ENCODE data around the gene SYMPK.

Gene SYMPK

DNA sequence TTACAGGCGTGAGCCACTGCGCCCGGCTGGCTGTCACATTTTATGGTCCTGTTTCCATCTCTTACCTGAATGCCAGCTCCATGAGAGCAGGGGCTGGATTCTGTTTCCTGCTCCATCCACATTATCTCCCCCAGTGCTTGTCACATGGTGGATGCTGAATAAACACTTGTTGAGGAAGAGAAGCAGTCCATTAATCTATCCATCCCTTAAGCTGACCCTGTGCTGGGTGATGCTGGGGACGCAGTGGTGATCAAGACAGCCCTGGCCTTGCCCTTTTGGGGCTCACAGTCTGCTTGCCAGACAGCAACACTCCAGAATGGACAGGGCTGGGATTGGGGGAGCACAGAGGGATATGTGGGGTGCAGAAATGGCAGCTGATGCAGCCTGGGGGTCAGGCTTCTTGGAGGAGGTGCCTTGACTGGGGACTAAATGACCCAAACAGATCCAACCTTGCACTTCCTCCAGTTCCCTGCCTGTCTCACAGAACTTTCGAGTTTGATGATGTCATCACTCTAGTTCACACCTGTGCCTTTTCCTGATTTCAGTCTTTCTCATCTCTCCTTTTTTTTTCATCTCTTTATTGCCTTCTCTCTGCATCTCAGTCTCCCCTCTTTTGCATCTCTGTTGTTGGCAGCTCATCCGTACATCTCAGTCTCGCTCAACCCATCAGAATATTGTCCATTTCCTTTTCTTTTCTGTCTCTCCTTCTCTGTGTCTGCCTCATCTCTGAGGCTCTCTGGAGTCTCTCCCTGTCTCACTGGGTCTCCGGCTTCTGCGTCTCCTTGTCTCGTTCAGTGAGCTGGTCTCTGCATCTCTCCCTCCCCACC lies 18.3 kb upstream of the SYMPK start:
- peak overlapping the region; percentile 83; the same call in 1 of the 2 replicates for H3K4me2 ChIP-seq

DNA sequence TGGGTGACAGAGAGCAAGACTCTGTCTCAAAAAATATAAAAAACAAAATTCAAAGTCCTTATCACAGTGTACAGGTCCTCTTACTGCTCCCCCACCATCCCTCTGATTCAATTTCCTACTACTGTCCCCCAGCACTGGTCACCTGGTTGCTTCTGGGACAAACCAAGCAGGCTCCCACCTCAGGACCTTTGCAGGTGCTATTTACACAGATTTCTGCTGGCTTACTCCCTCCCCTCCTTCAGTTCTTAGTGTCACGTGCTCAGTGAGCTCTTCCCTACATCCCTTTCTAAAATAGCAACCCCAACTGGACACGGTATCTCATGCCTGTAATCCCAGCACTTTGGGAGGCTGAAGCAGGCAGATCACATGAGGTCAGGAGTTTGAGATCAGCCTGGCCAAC lies 17.0 kb upstream of the SYMPK start:
- Histone ChIP-seq H3K36me3 (peaks cover 13% of the 10 kb centered on the region), H4K20me1 (peaks cover 32% of the 10 kb centered on the region), H3K9ac (no peak overlapping the region)

More for the DNA sequence above, 18.3 kb upstream of the SYMPK start:
- Histone ChIP-seq H3K9ac (no peak overlapping the region), H3K4me1 (peaks cover 83% of the 10 kb centered on the region), H3K27me3 (no peaks in the 10 kb centered on the region), H3K9me3 (no peaks in the 10 kb centered on the region), H4K20me1 (peaks cover 41% of the 10 kb centered on the region), H3K4me3 (no peak overlapping the region), H3K27ac (no peak overlapping the region; the same call in 1 of the 2 replicates), H3K36me3 (peaks cover 14% of the 10 kb centered on the region)
- TF ChIP-seq Cebpa-rat (IDR thresholded peaks at IDR 0.05), result no peak

DNA sequence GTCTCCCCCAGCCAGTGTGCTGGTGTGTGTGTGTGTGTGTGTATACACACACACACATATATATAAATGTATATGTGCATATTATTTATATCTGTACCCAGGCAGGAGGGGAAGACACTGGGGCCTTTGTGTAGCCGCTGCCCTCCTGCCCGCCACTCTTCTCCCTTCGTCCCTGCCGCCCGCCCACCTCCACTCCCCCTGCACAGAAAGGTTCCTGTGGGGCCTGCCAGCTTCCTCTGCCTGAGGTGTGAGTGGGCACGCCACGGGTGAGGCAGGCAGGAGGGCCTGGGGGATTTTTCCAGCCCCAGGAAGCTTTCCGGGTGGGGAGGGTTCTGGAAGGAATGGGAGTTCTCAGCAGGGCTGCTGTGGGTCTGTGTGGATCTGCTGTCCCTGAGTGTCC lies 16.1 kb upstream of the SYMPK start:
- H3K9me3 ChIP-seq, result no peaks in the 10 kb centered on the region
- 0 out of 2 replicates have a peak overlapping the region, but pooled peaks have one; percentile 6 for H3K27ac ChIP-seq
- H3K4me3 ChIP-seq, result no peak overlapping the region
- H3K4me1 ChIP-seq, result peaks cover 85% of the 10 kb centered on the region
- H4K20me1 ChIP-seq, result peaks cover 23% of the 10 kb centered on the region
- H3K9ac ChIP-seq, result peak overlapping the region; percentile 39; the same call in 1 of the 2 replicates
- H3K36me3 ChIP-seq, result peaks cover 4% of the 10 kb centered on the region
- H3K4me2 ChIP-seq, result peak overlapping the region; percentile 99
- H3K27me3 ChIP-seq, result no peaks in the 10 kb centered on the region
- TF ChIP-seq Cebpa-rat (IDR thresholded peaks at IDR 0.05), result no peak

More for the DNA sequence above, 17.0 kb upstream of the SYMPK start:
- no peak for TF ChIP-seq Cebpa-rat (IDR thresholded peaks at IDR 0.05)
- Histone ChIP-seq H3K4me2 (no peak overlapping the region; the same call in 1 of the 2 replicates), H3K9me3 (no peaks in the 10 kb centered on the region), H3K4me3 (no peak overlapping the region), H3K4me1 (peaks cover 91% of the 10 kb centered on the region), H3K27ac (no peak overlapping the region), H3K27me3 (no peaks in the 10 kb centered on the region)

DNA sequence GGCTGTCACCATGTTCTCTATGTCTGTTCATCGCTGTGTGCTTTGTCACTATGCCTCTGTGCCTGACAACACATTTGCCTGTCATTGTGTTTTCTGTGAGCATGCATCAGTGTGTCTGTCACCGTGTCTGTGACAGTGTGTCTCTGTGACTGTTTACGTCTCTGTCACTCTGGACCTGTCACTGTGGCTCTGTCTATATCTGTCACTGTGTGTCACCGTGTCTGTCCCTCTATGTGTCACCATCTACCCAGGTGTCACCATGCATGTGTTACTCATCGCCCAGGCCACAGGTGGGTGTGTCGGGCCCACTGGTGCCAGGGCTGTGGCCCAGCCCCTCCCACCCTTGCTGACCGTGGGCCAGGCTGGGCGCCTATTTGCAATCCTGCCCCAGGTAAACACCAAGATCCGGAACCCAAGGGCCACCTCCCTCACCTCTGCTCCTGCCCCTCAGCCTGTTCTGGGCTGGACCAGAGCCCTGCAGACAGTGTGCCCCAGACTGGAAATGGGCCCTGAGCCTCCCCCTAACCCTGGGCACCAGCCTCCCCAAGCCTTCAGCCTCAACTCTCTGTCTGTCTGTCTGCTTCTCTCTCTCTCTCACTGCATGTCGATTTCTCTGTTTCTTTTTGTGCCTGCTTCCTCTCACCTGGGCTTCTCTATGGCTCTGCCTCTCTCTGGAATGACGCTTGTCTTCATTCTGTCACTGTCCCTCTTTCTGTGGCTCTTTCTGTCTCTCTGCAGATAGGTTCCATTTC lies 15.3 kb upstream of the SYMPK start:
- Histone ChIP-seq H3K4me1 (peaks cover 79% of the 10 kb centered on the region), H3K4me2 (peak overlapping the region; percentile 99), H4K20me1 (peaks cover 17% of the 10 kb centered on the region), H3K27me3 (no peaks in the 10 kb centered on the region), H3K36me3 (no peaks in the 10 kb centered on the region), H3K4me3 (no peak overlapping the region), H3K27ac (no peak overlapping the region), H3K9ac (no peak overlapping the region), H3K9me3 (no peaks in the 10 kb centered on the region)
- no peak for TF ChIP-seq Cebpa-rat (IDR thresholded peaks at IDR 0.05)

DNA sequence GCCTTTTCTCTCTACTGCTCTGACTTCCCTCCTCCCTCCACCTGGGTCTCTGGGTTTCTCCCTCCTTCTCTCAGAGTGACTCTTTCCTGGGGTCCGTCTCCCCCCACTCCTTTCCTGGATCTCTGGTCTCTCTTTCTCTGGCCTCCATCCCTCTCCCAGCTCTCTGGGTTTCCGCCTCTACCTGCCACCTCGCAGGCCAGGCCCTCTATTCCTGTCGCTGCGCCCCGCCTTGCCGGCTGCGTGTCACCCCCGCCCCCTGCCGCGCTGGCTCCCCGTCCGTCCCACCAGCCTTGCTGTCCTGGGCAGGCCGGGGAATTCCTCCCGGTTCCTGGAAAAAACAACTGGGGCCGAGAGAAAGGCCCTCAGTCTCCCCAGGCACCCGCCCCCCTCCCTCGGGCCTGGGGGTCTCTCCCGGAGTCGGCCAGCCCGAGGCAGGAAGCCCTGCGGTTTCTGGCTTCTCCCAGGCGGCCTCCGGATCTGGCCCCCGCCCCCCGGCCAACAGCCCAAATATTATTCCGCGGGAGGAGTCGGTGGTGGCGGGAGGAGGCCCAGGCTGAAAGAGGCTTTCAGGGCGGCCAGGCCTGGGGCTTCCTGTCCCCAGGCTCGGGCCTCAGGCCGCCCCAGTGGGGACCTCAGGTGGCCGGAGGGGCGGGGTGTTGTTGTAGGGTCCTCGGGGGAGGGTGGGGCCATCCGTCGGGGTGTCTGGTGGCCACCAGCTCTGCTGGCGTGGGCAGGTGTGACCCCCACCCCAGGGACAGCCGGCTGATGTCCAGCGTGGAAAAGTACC lies 13.7 kb upstream of the SYMPK start:
- no peak for TF ChIP-seq Cebpa-rat (IDR thresholded peaks at IDR 0.05)
- peaks cover 63% of the 10 kb centered on the region for H3K4me1 ChIP-seq
- peak overlapping the region; percentile 84 for H3K27ac ChIP-seq
- H3K36me3 ChIP-seq, result no peaks in the 10 kb centered on the region
- no peaks in the 10 kb centered on the region for H3K27me3 ChIP-seq
- H3K9me3 ChIP-seq, result no peaks in the 10 kb centered on the region
- H4K20me1 ChIP-seq, result peaks cover under 1% of the 10 kb centered on the region
- H3K9ac ChIP-seq, result peak overlapping the region; percentile 77
- H3K4me3 ChIP-seq, result peak overlapping the region; percentile 63
- H3K4me2 ChIP-seq, result peak overlapping the region; percentile 99

DNA sequence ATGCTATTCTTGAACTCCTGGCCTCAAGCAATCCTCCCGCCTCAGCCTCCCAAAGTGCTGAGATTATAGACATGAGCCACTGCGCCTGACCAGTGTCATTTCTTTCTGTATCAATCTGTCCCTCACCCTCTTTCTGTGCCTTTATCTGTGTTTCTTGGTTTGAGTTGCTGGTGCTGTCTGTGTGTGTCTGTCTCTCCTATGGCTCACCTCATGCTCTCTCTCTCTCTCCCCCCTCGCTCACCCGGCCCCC lies 13.1 kb upstream of the SYMPK start:
- Histone ChIP-seq H3K4me2 (peak overlapping the region; percentile 99), H3K9me3 (no peaks in the 10 kb centered on the region), H3K27me3 (no peaks in the 10 kb centered on the region), H3K4me1 (peaks cover 58% of the 10 kb centered on the region), H3K27ac (peak overlapping the region; percentile 84), H3K9ac (peak overlapping the region; percentile 77), H3K36me3 (no peaks in the 10 kb centered on the region), H4K20me1 (no peaks in the 10 kb centered on the region; the same call in 1 of the 2 replicates), H3K4me3 (peak overlapping the region; percentile 63)
- TF ChIP-seq Cebpa-rat (IDR thresholded peaks at IDR 0.05), result no peak

DNA sequence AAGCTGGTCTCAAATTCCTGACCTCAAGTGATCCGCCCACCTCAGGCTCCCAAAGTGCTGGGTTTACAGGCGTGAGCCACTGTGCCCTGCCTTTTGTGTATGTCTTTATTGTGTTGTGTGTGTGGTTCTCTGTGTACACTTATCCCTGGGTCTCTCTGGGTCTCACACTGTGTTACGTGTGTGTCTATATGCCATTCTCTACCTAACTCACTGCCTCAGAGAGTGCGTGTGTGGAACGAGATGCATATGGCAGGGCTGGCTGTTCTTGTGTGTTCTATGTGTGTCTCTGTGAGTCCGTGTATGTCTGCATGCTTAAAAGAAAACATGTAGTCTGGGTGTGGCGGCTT lies 11.6 kb upstream of the SYMPK start:
- Histone ChIP-seq H3K4me1 (peaks cover 49% of the 10 kb centered on the region), H3K36me3 (no peaks in the 10 kb centered on the region), H4K20me1 (no peaks in the 10 kb centered on the region), H3K4me3 (no peak overlapping the region), H3K27ac (no peak overlapping the region), H3K27me3 (no peaks in the 10 kb centered on the region), H3K4me2 (no peak overlapping the region), H3K9ac (no peak overlapping the region), H3K9me3 (no peaks in the 10 kb centered on the region)
- no peak for TF ChIP-seq Cebpa-rat (IDR thresholded peaks at IDR 0.05)

DNA sequence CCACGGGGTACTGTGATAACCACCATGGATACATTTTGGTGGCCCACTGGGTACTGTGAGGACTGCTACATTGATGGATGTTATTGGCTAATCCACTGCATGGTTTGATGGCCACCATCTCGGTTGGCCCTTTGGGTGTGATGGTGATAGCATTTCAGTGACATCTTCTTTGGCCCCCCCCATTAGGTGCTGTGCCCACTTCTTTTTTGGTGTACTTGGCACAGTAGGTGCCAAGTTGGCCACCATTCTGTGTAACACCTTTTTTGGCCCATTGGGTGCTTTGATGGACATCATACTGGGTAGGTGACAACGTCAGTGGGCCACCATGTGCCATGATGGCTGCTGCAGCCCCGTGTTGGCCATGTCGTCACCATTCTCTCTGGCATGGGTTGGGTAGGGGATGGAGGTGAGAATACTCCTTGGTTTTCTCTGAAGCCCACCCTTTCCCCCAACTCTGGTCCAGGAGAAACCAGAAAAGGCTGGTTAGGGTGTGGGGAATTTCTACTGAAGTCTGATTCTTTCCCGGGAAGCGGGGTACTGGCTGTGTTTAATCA lies 10.3 kb upstream of the SYMPK start:
- Histone ChIP-seq H3K27me3 (no peaks in the 10 kb centered on the region), H3K36me3 (no peaks in the 10 kb centered on the region), H3K9ac (no peak overlapping the region), H3K4me1 (peaks cover 37% of the 10 kb centered on the region), H3K4me2 (no peak overlapping the region), H3K4me3 (no peak overlapping the region), H3K27ac (no peak overlapping the region), H4K20me1 (no peaks in the 10 kb centered on the region), H3K9me3 (no peaks in the 10 kb centered on the region)
- TF ChIP-seq Cebpa-rat (IDR thresholded peaks at IDR 0.05), result no peak

DNA sequence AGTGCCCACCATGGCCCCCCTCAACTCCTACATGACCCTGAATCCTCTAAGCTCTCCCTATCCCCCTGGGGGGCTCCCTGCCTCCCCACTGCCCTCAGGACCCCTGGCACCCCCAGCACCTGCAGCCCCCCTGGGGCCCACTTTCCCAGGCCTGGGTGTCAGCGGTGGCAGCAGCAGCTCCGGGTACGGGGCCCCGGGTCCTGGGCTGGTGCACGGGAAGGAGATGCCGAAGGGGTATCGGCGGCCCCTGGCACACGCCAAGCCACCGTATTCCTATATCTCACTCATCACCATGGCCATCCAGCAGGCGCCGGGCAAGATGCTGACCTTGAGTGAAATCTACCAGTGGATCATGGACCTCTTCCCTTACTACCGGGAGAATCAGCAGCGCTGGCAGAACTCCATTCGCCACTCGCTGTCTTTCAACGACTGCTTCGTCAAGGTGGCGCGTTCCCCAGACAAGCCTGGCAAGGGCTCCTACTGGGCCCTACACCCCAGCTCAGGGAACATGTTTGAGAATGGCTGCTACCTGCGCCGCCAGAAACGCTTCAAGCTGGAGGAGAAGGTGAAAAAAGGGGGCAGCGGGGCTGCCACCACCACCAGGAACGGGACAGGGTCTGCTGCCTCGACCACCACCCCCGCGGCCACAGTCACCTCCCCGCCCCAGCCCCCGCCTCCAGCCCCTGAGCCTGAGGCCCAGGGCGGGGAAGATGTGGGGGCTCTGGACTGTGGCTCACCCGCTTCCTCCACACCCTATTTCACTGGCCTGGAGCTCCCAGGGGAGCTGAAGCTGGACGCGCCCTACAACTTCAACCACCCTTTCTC lies 9.4 kb upstream of the SYMPK start:
- Histone ChIP-seq H3K27me3 (no peaks in the 10 kb centered on the region; the same call in 1 of the 2 replicates), H4K20me1 (no peaks in the 10 kb centered on the region), H3K9ac (no peak overlapping the region), H3K36me3 (no peaks in the 10 kb centered on the region), H3K9me3 (no peaks in the 10 kb centered on the region), H3K4me1 (peaks cover 27% of the 10 kb centered on the region), H3K27ac (no peak overlapping the region), H3K4me2 (no peak overlapping the region), H3K4me3 (no peak overlapping the region)
- TF ChIP-seq Cebpa-rat (IDR thresholded peaks at IDR 0.05), result no peak

Data from BLaER1 (cell line).